GM23248 (cell line): ENCODE measurements around the gene CCDC74B.

Experiments used
- EZH2 ChIP-seq: fragments of 200-600 bp; sonication (generic); IDR thresholded peaks from 2 replicates; pipeline ENCODE4 v1.6.1; 2018; ENCODE audit warnings: antibody characterized with exemption, mild to moderate bottlenecking; ENCODE audit not compliant: insufficient read depth, poor library complexity, severe bottlenecking
- EZH2phosphoT487 ChIP-seq: fragments of 200-600 bp; sonication (generic); IDR thresholded peaks from 2 replicates; pipeline ENCODE4 v1.6.1; 2018; ENCODE audit warnings: antibody characterized with exemption, moderate library complexity, mild to moderate bottlenecking, low read depth; ENCODE audit not compliant: insufficient read depth

DNA sequence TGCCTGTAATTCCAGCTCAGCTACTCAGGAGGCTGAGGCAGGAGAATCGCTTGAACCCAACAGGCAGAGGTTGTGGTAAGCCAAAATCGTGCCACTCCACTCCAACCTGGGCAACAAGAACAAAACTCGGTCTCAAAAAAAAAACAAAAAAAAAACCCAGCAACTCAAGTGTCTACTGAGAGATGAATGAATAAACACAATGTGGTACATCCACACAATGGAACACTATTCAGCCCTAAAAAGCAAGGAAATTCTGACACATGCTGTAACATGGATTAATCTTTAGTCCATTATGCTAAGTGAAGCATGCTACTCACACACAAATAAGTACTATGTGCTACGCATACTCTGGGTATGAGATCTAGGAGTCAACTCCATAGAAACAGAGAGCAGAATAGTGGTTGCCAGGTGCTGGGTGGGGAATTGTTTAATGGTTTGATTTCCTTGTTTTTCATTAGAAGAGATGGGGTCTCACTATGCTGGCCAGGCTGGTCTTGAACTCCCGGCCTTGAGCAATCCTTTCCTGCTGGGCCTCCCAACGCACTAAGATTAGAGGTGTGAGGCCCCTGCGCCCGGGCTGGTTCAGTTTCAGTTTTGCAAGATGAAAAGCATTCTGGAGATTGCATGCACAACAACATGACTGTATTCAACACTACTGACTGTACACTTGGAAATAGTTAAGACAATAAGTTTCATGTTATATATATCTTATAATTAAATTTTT, 20.5 kb upstream of the CCDC74B start:
- TF ChIP-seq EZH2, result no peak
- TF ChIP-seq EZH2phosphoT487, result no peak
